HG03442 (cell line): Measurements from ENCODE around the gene FSHR.

Experiments used
- ATAC-seq: cut with Tn5 transposase; IDR thresholded peaks from one replicate; pipeline ENCODE4 v1.9.1; 2021; ENCODE audit warnings: mild to moderate bottlenecking, moderate library complexity; ENCODE audit not compliant: unreplicated experiment

Gene FSHR

DNA sequence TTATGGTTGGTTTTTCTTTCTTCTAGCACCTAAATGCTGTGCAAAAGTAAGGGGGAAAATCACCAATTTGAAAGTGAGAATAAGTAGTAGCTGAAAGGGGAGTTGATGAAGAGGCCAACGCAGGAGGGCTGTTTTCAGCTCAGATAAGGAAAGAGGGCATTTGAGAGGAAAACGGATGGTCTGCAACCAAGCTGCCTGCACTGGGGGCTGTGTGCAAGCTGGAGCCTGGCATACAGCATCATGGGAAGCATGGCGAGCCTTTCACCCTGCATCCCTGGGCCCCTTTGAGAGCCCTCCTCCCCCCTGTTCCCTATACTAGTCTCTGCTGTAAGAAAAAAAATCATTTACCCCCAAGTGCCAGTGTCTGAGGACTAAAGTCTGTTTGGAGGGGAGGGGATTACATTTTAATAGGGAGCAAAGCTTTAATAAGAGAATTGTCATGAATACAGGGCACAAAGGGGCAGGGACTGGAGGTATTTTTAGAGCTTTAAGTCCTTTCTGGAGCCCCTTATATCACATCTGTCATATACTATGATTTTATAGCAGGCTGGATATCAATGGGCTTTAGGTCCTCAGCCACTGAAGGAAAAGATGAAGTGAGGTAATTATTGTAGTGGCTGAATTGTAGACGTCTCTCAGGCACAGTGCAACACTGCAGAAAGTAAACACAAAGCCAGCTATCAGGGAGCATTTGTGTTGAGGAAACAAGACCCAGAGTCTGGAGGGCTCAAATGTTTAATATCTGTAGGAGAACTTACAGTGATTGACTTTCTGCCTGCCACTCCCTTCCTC is 120.7 kb downstream of the FSHR start:
- ATAC-seq, result no peak

DNA sequence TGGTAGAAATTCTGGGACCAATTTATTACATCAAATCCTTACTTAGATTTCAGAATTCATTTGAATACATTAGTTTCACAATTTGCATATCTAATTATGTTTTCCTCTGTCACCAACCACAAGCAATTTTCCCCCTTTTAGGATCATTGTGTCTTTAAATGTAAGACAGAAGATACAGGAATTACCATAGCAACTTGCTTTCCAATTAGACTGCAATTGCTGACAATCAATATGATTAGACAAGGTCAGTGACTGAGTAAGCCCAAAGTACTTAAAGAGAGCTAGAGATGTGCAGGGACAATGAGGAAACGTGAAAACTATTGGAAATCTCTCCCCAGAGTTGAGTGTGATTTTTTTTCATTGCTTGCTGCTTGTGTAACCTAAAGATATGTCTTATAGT is 121.4 kb downstream of the FSHR start:
- ATAC-seq, result no peak

- ATAC-seq, result no peak
Observed at GRCh38 chr2:49032126-49032525, 122.2 kb downstream of the FSHR start.

- no peak for ATAC-seq
Observed at GRCh38 chr2:49029406-49029805, 124.9 kb downstream of the FSHR start.

DNA sequence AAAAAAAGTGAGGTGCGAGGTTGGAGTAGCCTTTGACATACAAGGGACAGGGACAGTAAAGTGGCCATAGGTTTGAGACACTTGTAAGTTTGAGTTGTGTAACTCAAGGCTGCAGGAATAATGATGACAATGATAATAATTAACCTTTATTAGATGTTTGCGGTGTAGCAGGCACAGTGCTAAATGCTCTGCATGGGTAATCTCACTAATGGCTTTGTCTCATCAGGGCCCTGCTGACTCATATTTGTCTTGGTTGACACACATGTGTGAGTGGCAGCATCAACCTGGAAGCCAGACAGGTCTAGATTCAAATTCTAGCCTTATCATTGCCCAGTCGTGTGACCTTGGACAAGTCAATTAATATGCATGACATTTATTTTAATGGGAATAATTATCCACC is 126.2 kb downstream of the FSHR start:
- peak; percentile 94 for ATAC-seq

- ATAC-seq, result no peak
Observed at GRCh38 chr2:49026706-49027105, 127.6 kb downstream of the FSHR start.

- ATAC-seq, result no peak
Observed at GRCh38 chr2:49021271-49021670, 133.0 kb downstream of the FSHR start.

DNA sequence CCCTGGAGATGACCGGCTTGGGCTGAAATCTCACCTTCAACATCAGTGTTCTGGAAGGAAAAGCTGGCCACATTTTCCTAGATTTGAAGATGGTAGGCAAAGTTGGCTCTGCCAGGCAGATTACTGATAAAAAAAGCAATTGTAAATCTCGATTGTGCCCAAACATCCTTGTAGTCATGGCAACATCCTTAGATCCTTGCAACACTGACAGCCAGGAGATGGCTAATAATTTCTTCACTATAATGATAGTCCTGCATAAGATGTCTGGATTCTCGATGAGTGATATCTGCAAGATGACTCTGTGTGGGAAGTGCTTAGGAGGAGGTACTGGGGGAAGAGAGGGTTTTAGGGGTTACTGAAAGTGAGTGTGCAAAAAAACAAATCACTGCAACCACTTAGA is 149.1 kb downstream of the FSHR start:
- ATAC-seq, result no peak

DNA sequence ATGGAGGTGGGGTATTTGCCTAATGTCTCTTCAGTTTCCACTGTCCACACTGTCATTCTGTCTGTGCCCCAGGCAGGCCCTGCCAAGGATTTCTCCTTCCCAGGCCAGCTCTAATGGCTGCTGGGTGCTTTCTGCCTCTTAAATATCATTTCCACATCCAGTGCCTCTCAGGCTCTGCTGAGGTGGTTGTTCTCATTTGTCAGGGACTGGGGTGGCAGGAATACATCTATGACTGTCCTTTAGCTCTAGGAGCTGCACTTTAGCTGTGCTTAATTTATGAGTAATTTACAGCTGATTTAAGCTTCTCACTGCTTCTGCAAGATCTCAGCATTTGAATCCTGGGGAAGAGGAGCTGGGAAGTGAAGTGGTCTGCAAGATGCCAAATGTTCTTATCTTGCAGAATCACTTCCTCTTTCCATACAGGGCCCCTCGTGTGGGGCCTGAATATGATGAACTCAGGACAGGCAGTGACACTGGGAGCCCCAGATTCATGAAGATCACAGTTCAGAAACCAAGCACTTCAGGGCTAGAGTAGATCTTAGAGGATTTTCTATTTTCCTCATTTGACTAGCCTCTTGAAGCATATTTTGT is 150.2 kb downstream of the FSHR start:
- ATAC-seq, result peak; percentile 67

DNA sequence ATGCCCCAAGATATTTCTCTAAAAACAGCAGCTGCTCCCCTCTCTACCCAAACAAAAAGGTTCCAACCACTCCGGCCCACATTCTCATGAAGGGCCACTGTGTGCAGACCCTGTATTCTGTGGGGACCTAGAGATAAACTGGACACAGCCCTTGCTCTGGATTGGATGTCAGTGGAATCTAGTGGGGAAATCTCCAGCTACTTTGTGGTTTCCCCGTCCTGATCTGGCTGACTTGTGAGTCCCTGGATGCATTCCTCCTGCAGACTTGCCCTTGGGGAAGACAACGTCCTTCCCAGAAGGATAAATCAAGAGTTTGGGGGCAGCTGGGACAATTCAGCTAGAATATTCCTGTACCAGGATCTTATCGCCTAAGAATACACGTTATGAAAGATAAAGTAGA is 151.1 kb downstream of the FSHR start:
- no peak for ATAC-seq

DNA sequence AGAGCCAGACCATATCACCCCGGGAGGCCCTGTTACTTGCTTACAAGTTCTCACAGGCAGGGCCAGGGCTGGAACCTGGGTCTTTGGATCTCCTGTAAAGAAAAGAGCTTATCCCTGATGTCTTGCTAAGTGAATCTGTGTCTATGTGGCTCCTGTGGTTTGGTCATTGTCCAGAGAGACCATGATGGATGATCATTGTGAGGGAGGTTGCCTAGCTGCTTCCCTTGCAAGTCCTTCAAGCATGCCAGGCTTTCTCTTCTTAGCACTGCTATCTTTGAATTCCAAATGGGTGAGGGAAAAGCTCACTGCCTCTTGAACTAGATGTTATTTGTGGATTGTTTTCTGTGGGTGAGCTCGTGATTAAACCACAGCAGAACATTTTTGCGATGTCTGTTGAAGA is 151.6 kb downstream of the FSHR start:
- no peak for ATAC-seq

DNA sequence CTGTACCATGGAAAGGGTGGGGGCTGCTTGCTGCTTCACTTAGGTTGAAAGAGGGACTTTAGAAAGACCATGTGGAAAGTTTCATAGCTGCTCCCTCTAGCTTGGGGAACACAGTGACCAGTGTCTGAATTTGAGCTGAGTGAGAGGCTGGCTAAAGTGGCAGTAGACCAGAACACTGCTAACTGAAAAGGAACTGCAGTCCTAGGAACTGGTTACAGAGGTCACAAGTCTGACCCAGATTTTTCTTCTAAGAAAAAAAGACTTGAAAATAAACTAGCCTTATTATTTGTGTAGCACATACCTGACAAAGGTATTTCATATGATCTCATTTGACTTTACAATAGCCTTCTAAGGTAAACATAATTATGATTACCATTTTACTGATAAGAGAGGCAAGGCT is 153.6 kb downstream of the FSHR start:
- ATAC-seq, result no peak

GRCh38 chr2:48998449-48998848 is 155.9 kb downstream of the FSHR start:
- ATAC-seq, result no peak

DNA sequence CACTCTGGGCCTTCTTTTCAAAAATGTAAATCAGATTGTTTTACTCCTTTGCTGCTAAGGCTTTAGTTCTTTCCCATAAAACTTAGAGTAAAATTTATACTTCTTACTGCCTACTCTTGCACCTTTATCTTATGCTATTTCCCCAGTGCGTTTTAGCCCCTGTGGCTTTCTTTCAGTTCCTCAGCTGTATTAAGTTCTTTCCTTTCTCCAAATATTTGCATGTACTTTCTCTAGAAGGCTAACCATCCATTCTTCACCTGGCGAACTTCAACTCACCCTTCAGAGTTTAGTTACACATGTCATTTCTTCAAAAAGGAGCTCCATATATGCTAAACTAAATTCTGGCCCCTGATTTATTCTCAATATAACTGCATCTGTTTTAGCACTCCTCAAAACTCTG is 160.7 kb downstream of the FSHR start:
- ATAC-seq, result no peak

DNA sequence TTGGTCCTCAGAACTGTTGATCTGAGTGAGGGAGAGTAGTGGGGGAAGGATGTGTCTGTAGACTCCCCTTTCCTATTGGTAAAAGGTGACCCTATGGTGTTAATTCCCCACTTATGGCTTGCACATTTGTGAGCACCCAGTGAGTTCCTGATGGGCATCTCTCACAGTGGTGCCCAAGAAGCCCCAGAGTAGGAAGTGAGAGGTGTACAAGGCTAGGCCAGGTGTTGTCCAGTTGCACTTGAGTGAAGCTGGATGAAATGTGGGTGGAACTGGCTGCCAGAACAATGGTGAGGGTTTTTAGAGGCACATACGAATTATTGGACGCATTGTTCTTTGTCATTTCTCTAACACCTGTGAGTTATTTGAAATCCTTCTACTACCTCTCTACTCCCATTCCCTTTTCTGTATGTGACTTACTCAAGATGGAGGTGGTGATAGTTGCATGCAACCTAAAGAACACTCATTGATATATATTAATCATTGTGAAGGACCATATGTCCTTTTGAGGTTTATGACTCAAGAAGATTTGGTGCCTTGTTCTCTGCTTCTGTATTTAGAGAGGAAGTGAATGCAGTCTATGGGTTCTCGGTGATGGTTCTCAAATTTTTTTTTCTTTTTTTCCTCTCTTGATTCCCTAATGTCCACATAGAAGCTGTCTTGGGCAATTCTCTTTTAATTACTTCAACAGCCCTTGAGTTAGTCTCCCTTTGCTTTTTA is 162.7 kb downstream of the FSHR start:
- peak; percentile 45 for ATAC-seq

- ATAC-seq, result no peak
Observed at GRCh38 chr2:48984922-48985321, 169.4 kb downstream of the FSHR start.

- no peak for ATAC-seq
Observed at GRCh38 chr2:48983551-48983950, 170.8 kb downstream of the FSHR start.

- no peak for ATAC-seq
Observed at GRCh38 chr2:48982887-48983435, 171.4 kb downstream of the FSHR start.

DNA sequence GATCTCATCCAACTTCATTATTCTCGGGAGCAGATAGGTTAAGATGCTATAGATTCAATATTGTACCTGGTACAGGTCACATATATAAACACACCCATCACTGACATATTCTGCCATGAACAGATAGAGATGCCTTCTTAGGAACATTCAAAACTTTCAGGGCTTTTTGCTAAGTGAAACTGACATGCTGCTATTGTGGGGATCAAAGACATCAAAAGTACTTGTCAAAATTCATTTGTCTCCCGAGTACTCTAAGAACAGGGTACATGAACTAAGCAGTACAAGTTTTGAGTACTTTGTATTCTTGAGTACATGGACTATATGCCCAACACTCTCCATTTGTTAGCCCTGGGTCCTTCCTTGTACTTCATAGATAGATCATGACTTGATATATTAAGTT is 173.5 kb downstream of the FSHR start:
- ATAC-seq, result no peak

GRCh38 chr2:48979691-48980090 is 174.6 kb downstream of the FSHR start:
- no peak for ATAC-seq

DNA sequence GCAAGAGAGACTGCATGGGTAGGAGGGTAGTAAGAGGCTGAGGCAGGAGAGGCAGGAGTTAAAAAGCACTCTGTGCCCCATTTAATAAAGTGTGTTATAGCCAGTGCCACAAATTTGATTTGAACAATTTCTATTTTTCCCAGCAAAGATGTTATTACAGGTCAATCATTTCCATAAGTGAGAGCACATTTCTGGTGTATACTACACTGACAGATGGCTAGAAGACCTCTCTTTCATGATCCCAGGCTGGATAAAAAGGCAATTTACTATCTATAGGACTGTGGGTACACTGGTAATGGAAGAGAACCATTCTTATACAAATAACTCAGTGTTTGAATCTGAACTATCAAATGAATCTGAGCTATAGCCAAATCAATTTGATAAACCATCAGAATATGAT is 176.2 kb downstream of the FSHR start:
- no peak for ATAC-seq

- no peak for ATAC-seq
Observed at GRCh38 chr2:48971801-48972200, 182.5 kb downstream of the FSHR start.
